ENCODE results near the gene CCL19. TPM values are rescaled to one million over a fixed set of nuclear protein-coding genes. Genes with fewer than 3 reads are reported as not detected.

CCL19 gene
- total and polyA plus RNA-seq, 2 of the 8 experiments (the other 6 are each of a cell fraction or from before 2014, with no cell fraction given), result not detected

DNA sequence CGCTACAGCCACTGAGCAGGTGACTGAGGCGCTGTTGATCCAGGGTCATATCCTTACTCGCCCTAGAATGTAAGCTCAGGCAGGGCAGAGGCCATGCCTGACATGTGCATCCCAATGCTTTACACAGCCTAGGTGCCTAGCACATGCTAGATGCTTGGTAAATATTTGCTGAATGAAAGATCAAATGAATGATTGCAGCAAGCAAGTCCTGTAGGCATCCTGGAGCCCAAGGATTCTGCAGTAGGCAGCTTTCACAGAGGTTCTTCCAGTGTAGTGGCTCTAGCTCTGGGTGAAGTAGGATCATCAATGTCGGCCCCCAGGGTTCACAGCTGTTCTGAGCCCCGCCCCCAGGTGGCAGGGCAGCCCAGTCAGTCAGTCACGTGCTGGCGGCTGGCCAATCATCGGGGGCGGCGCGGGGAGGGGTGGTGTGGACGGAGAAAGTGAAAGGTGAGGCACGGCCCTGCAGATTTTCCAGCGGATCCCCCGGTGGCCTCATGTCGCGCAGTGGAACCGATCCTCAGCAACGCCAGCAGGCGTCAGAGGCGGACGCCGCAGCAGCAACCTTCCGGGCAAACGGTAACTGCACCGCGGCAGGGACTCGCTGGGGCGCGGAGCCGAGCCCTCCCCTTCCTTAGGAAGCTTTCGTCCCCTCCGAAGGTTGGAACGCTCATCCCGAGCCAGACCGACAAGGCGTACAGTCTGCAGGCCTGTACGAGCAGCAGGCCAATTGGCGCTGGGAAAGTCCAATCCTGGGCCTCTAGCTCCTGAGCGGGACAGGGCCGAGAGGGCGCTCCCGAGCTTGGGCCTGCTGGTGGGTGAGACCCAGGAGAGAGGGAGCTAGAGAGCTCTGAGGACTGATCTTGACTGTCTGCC is 44.6 kb downstream of the CCL19 start, which contains the start of gene GALT (continued):
- TF ChIP-seq HDAC2 (IDR thresholded peaks at IDR 0.05; ENCODE audit: borderline replicate concordance in 1 of 2, low read depth in 2 of 2, low read length in 2 of 2), result peak in 1 of 2 experiments; percentile 89; a peak in 1 of 4 replicates
- TF ChIP-seq HDAC6 (IDR thresholded peaks at IDR 0.05; ENCODE audit: low read depth, low read length), result no peak
- TF ChIP-seq SP2 (IDR thresholded peaks at IDR 0.05; ENCODE audit: low read length), result no peak
- no peak; the same call in 1 of the 2 replicates for TF ChIP-seq CREB1 (IDR thresholded peaks at IDR 0.05)
- TF ChIP-seq CHD2 (IDR thresholded peaks at IDR 0.05; ENCODE audit: low read length), result no peak; the same call in 1 of the 2 replicates
- TF ChIP-seq CEBPB (IDR thresholded peaks at IDR 0.05; ENCODE audit: low read depth, low read length), result no peak; the same call in 1 of the 2 replicates
- no peak for TF ChIP-seq BCL11A (IDR thresholded peaks at IDR 0.05; ENCODE audit: low read depth in 2 of 2, low read length in 2 of 2)
- no peak for TF ChIP-seq TEAD4 (IDR thresholded peaks at IDR 0.05; ENCODE audit: low read depth, low read length)
- TF ChIP-seq TAF1 (IDR thresholded peaks at IDR 0.05; ENCODE audit: low read depth, low read length), result peak; percentile 58
- no peak for TF ChIP-seq ZNF274 (IDR thresholded peaks at IDR 0.05; ENCODE audit: borderline replicate concordance, extremely low read depth, low read length)
- TF ChIP-seq SIRT6 (IDR thresholded peaks at IDR 0.05; ENCODE audit: low read length), result no peak
- TF ChIP-seq SIX5 (IDR thresholded peaks at IDR 0.05; ENCODE audit: low read depth, low read length), result no peak
- TF ChIP-seq GABPA (IDR thresholded peaks at IDR 0.05; ENCODE audit: borderline replicate concordance, insufficient read depth, low read length), result no peak
- no peak for TF ChIP-seq KDM5A (IDR thresholded peaks at IDR 0.05; ENCODE audit: low read length)
- TF ChIP-seq, protein P1, sequence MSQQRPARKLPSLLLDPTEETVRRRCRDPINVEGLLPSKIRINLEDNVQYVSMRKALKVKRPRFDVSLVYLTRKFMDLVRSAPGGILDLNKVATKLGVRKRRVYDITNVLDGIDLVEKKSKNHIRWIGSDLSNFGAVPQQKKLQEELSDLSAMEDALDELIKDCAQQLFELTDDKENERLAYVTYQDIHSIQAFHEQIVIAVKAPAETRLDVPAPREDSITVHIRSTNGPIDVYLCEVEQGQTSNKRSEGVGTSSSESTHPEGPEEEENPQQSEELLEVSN (IDR thresholded peaks at IDR 0.05), result peak; percentile 39; the same call in 1 of the 2 replicates
